ENCODE measurements around the gene PTPRQ.

DNA sequence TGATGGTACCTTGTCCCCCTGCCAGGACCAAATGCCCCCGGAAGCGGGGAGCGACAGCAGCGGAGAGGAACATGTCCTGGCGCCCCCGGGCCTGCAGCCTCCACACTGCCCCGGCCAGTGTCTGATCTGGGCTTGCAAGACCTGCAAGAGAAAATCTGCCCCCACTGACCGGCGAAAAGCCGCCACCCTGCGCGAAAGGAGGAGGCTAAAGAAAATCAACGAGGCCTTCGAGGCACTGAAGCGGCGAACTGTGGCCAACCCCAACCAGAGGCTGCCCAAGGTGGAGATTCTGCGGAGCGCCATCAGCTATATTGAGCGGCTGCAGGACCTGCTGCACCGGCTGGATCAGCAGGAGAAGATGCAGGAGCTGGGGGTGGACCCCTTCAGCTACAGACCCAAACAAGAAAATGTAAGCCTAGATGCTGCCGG lies 263.8 kb downstream of the PTPRQ start:
- TF ChIP-seq, protein P1, sequence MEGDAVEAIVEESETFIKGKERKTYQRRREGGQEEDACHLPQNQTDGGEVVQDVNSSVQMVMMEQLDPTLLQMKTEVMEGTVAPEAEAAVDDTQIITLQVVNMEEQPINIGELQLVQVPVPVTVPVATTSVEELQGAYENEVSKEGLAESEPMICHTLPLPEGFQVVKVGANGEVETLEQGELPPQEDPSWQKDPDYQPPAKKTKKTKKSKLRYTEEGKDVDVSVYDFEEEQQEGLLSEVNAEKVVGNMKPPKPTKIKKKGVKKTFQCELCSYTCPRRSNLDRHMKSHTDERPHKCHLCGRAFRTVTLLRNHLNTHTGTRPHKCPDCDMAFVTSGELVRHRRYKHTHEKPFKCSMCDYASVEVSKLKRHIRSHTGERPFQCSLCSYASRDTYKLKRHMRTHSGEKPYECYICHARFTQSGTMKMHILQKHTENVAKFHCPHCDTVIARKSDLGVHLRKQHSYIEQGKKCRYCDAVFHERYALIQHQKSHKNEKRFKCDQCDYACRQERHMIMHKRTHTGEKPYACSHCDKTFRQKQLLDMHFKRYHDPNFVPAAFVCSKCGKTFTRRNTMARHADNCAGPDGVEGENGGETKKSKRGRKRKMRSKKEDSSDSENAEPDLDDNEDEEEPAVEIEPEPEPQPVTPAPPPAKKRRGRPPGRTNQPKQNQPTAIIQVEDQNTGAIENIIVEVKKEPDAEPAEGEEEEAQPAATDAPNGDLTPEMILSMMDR (IDR thresholded peaks at IDR 0.05), result no peak
- TF ChIP-seq POLR2A (IDR thresholded peaks at IDR 0.05) (no peak), EP300 (IDR thresholded peaks at IDR 0.05) (no peak)

All from tibial nerve (tissue), 4 donors.